ENCODE results near the gene TGM2.

- TF ChIP-seq ZNF655 (CRISPR knock-in tag; IDR thresholded peaks at IDR 0.05) (no peak), TAL1 (IDR thresholded peaks at IDR 0.05) (no peak), POLR2A (conservative IDR thresholded peaks at IDR 0.05) (no peak), MXI1 (IDR thresholded peaks at IDR 0.05; ENCODE audit: low read depth, low read length) (no peak)
Observed at GRCh38 chr20:38116409-38117165, 48.5 kb downstream of the TGM2 start.
